HG03135 (cell line): Measurements from ENCODE around the gene DTNA.
"Not testable (repeated sequence)": the region's sequence is repeated elsewhere in the genome, so short reads cannot be mapped to it uniquely, and the experiment has no call there.

Experiments used
- ATAC-seq: cut with Tn5 transposase; IDR thresholded peaks from one replicate; pipeline ENCODE4 v1.9.1; 2021; ENCODE audit warnings: mild to moderate bottlenecking, moderate library complexity; ENCODE audit not compliant: unreplicated experiment

DTNA gene

GRCh38 chr18:34709750-34710441 lies at the start of gene DTNA:
Gene DTNA (plus strand): TSS chr18:34710298. CDS start chr18:34755977, 45,679 bp downstream.
- ATAC-seq = no peak

GRCh38 chr18:34660572-34660971 lies 49.5 kb upstream of the DTNA start:
- no peak for ATAC-seq

- ATAC-seq = no peak
Measured at GRCh38 chr18:34661464-34662087, 48.5 kb upstream of the DTNA start.

GRCh38 chr18:34676816-34677574 lies 33.1 kb upstream of the DTNA start:
- ATAC-seq = no peak

- not testable (repeated sequence) for ATAC-seq
Measured at GRCh38 chr18:34689750-34690149, 20.3 kb upstream of the DTNA start.

GRCh38 chr18:34691614-34692013 lies 18.5 kb upstream of the DTNA start:
- ATAC-seq = no peak

- no peak for ATAC-seq
Measured at GRCh38 chr18:34694591-34695165, 15.4 kb upstream of the DTNA start.

- no peak for ATAC-seq
Measured at GRCh38 chr18:34695310-34695709, 14.8 kb upstream of the DTNA start.

GRCh38 chr18:34696671-34697070 lies 13.4 kb upstream of the DTNA start:
- ATAC-seq = no peak

GRCh38 chr18:34697233-34697632 lies 12.9 kb upstream of the DTNA start:
- no peak for ATAC-seq

- no peak for ATAC-seq
Measured at GRCh38 chr18:34697891-34698290, 12.2 kb upstream of the DTNA start.

GRCh38 chr18:34701911-34702310 lies 8.2 kb upstream of the DTNA start:
- ATAC-seq = no peak

GRCh38 chr18:34702814-34703213 lies 7.3 kb upstream of the DTNA start:
- ATAC-seq = no peak

GRCh38 chr18:34704074-34704473 lies 6.0 kb upstream of the DTNA start:
- no peak for ATAC-seq

GRCh38 chr18:34704823-34705222 lies 5.3 kb upstream of the DTNA start:
- no peak for ATAC-seq

- no peak for ATAC-seq
Measured at GRCh38 chr18:34707670-34708069, 2.4 kb upstream of the DTNA start.

- no peak for ATAC-seq
Measured at GRCh38 chr18:34709104-34709503, 994 bp upstream of the DTNA start.

GRCh38 chr18:34710458-34710914 lies 388 bp downstream of the DTNA start:
- ATAC-seq = no peak

GRCh38 chr18:34710934-34711333 lies 836 bp downstream of the DTNA start:
- no peak for ATAC-seq

GRCh38 chr18:34716111-34716510 lies 6.0 kb downstream of the DTNA start:
- ATAC-seq = not testable (repeated sequence)

GRCh38 chr18:34718610-34719009 lies 8.5 kb downstream of the DTNA start:
- ATAC-seq = no peak
